OCI-LY7 (cell line): ENCODE measurements around the gene MYO1C.
"Not testable (repeated sequence)": the region's sequence is repeated elsewhere in the genome, so short reads cannot be mapped to it uniquely, and the experiment has no call there.

Source experiments
- CTCF ChIP-seq: fragments of 200-600 bp; sonication (generic); conservative IDR thresholded peaks from 2 replicates; pipeline ENCODE4 v1.5.1; 2014; ENCODE audit warnings: mild to moderate bottlenecking, antibody characterized with exemption, low read length, moderate library complexity, mixed read lengths
- EZH2phosphoT487 ChIP-seq: fragments of 200-600 bp; sonication (generic); IDR thresholded peaks from 2 replicates; pipeline ENCODE4 v1.6.1; 2018; ENCODE audit warnings: low read depth, borderline replicate concordance, mild to moderate bottlenecking, mixed run types, antibody characterized with exemption, low read length, moderate library complexity, mixed read lengths

DNA sequence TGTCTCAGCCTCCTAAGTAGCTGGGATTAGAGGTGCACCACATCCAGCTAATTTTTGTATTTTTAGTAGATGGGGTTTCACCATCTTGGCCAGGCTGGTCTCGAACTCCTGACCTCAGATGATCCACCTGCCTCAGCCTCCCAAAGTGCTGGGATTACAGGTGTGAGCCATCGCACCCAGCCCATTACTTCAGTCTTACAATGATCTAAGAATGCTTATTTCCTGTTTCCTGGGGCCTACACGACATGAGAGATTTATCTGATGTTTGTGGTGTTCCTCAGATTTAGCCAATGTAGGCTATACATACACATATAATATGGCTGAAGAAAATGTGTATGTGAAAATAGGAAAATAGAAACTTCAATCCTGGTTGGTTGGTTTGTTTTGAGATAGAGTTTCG is 34.4 kb upstream of the MYO1C start:
- TF ChIP-seq CTCF, EZH2phosphoT487: not testable (repeated sequence)
